ENCODE results near the gene PCLAF. TPM values are rescaled to one million over a fixed set of nuclear protein-coding genes. Genes with fewer than 3 reads are reported as not detected.
"Not testable (repeated sequence)": the region's sequence is repeated elsewhere in the genome, so short reads cannot be mapped to it uniquely, and the experiment has no call there.

Gene PCLAF
- total RNA-seq, 1 experiment from 2014 or later, result 116 TPM

GRCh38 chr15:64331668-64332067 lies 49.6 kb downstream of the PCLAF start:
- H3K4me1 ChIP-seq (replicated peaks); H3K36me3 ChIP-seq; DNase-seq (ENCODE audit: low read depth in 1 of 2, low spot score in 2 of 2); H3K27ac ChIP-seq; H3K9me3 ChIP-seq (replicated peaks); H3K27me3 ChIP-seq (replicated peaks); H3K4me3 ChIP-seq: not testable (repeated sequence)

DNA sequence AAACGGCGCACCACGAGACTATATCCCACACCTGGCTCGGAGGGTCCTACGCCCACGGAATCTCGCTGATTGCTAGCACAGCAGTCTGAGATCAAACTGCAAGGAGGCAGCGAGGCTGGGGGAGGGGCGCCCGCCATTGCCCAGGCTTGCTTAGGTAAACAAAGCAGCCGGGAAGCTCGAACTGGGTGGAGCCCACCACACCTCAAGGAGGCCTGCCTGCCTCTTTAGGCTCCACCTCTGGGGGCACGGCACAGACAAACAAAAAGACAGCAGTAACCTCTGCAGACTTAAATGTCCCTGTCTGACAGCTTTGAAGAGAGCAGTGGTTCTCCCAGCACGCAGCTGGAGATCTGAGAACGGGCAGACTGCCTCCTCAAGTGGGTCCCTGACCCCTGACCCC lies 54.3 kb downstream of the PCLAF start:
- not testable (repeated sequence) for H3K36me3 ChIP-seq; H3K4me1 ChIP-seq (replicated peaks); H3K27me3 ChIP-seq (replicated peaks); H3K9me3 ChIP-seq (replicated peaks); H3K4me3 ChIP-seq; H3K27ac ChIP-seq; DNase-seq (ENCODE audit: low read depth in 1 of 2, low spot score in 2 of 2)

- not testable (repeated sequence) for H3K4me1 ChIP-seq (replicated peaks); H3K9me3 ChIP-seq (replicated peaks); H3K27ac ChIP-seq; H3K4me3 ChIP-seq; H3K27me3 ChIP-seq (replicated peaks); DNase-seq (ENCODE audit: low read depth in 1 of 2, low spot score in 2 of 2); H3K36me3 ChIP-seq
These were observed 54.8 kb downstream of the PCLAF start for GRCh38 chr15:64326458-64326857.

DNA sequence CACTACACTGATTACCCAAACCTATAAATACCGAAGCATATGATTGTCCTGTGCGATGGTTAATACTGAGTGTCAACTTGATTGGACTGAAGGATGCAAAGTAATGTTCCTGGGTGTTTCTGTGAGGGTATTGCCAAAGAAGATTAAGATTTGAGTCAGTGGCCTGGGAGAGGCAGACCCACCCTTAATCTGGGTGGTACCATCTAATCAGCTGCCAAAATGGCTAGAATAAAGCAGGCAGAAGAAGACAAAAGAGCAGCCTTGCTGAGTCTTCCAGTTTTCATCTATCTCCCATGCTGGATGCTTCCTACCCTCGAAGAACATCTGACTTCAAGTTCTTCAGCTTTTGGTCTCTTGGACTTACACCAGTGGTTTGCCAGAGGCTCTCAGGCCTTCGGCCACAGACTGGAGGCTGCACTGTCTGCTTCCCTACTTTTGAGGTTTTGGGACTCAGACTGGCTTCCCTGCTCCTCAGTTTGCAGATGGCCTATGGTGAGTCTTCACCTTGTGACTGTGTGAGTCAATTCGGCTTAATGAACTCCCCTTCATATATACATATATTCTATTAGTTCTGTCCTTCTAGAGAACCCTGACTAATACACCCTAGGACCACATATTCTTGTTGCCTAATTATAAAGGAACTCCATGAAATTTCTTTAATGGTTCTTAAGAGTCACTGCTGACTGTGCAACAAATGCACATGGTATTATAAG lies 56.9 kb downstream of the PCLAF start:
- H3K27me3 ChIP-seq (replicated peaks), result no peaks in the 10 kb centered on the region
- H3K36me3 ChIP-seq, result no peaks in the 10 kb centered on the region
- H3K4me3 ChIP-seq, result no peak overlapping the region
- no peak overlapping the region for H3K27ac ChIP-seq
- no peak for DNase-seq (ENCODE audit: low read depth in 1 of 2, low spot score in 2 of 2)
- no peaks in the 10 kb centered on the region for H3K4me1 ChIP-seq (replicated peaks)
- H3K9me3 ChIP-seq (replicated peaks), result no peaks in the 10 kb centered on the region

- Histone ChIP-seq H3K27ac (0 out of 2 replicates have a peak overlapping the region, but pooled peaks have one; percentile 0), H3K36me3 (no peaks in the 10 kb centered on the region), H3K4me3 (no peak overlapping the region), H3K4me1 (replicated peaks) (no peaks in the 10 kb centered on the region), H3K27me3 (replicated peaks) (no peaks in the 10 kb centered on the region), H3K9me3 (replicated peaks) (no peaks in the 10 kb centered on the region)
- no peak for DNase-seq (ENCODE audit: low read depth in 1 of 2, low spot score in 2 of 2)
These were observed 66.0 kb downstream of the PCLAF start for GRCh38 chr15:64315216-64315615.

DNA sequence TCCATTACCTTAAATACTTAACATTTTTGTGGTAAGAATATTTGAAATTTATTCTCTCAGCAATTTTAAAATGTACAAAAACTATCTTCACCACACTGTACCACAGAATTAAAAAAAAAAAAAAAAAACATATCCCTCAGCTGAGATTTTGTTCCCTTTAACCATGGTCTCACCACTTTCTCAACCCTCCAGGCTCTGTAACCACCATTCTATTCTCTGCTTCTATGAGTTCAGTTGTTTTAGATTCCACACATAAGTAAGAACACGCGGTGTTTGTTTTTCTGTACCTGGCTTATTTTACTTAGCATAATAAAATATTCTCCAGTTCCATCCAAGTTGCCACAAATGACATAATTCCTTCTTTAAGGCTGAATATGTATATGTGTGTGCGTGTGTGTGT lies 66.8 kb downstream of the PCLAF start:
- Histone ChIP-seq H3K4me3 (no peak overlapping the region), H3K9me3 (replicated peaks) (no peaks in the 10 kb centered on the region), H3K27ac (no peak overlapping the region), H3K36me3 (no peaks in the 10 kb centered on the region), H3K27me3 (replicated peaks) (no peaks in the 10 kb centered on the region), H3K4me1 (replicated peaks) (no peaks in the 10 kb centered on the region)
- peak in 1 of 2 experiments; percentile 21 for DNase-seq (ENCODE audit: low read depth in 1 of 2, low spot score in 2 of 2)

Other genes starting within 250 kb of the PCLAF start
- 0.05 TPM in 1 of 2 replicates, not detected in the other for gene SNX22, start 229.7 kb downstream of the PCLAF start, total RNA-seq (2014; rRNA removed; shearing (Covaris generic))
- gene PPIB, start 218.4 kb downstream of the PCLAF start, total RNA-seq (2014; rRNA removed; shearing (Covaris generic)), result 504 and 670 TPM in 2 replicates
- gene CSNK1G1, start 25.3 kb downstream of the PCLAF start, total RNA-seq (2014; rRNA removed; shearing (Covaris generic)), result 9.2 and 14.2 TPM in 2 replicates
- gene TRIP4, start 6.4 kb upstream of the PCLAF start, total RNA-seq (2014; rRNA removed; shearing (Covaris generic)), result 10.5 and 14.5 TPM in 2 replicates
- 11.2 and 17.7 TPM in 2 replicates for gene ZNF609, start 79.1 kb upstream of the PCLAF start, total RNA-seq (2014; rRNA removed; shearing (Covaris generic))

Measured in SJSA1 (cell line).